K562 treated with DMSO at 1 percent for 4 hours (cell line): ENCODE measurements around the gene STRN. TPM values are rescaled to one million over a fixed set of nuclear protein-coding genes. Genes with fewer than 3 reads are reported as not detected.

Source experiments
- total RNA-seq: library from RNA; unstranded; fragments of 300-600 nt; gene quantifications from 2 replicates; pipeline ENCODE4 v1.2.3, GENCODE V29; 2022; ENCODE audit not compliant: insufficient read depth

Gene STRN
- 7.3 and 8.6 TPM in 2 replicates for total RNA-seq

GRCh38 chr2:36966370-36967235 lies at the start of gene STRN:
Gene STRN, minus strand, starts transcription at chr2:36966536. Its CDS starts 73 bp downstream, at chr2:36966463.

Other genes starting within 250 kb of the STRN start
- gene HEATR5B, start 117.8 kb upstream of the STRN start, total RNA-seq: 5.0 and 8.4 TPM in 2 replicates
- 7.7 and 8.4 TPM in 2 replicates for gene GPATCH11, start 118.0 kb upstream of the STRN start, total RNA-seq
- 3.9 and 4.5 TPM in 2 replicates for gene EIF2AK2, start 190.4 kb upstream of the STRN start, total RNA-seq
- not detected in 2 replicates for gene SULT6B1, start 222.1 kb upstream of the STRN start, total RNA-seq
- gene CEBPZOS, start 230.0 kb upstream of the STRN start, total RNA-seq: 20.0 and 21.1 TPM in 2 replicates